IMR-90 (cell line): ENCODE measurements around the gene GZF1. TPM values are rescaled to one million over a fixed set of nuclear protein-coding genes. Genes with fewer than 3 reads are reported as not detected.

Experiments
- ATAC-seq: fragments of 200-7000 bp; cut with Tn5 transposase; 2 replicates; pipeline ENCODE4 v1.9.1; 2020; ENCODE audit warnings: low read depth, mild to moderate bottlenecking, moderate library complexity
- BruUV-seq: library from RNA; stranded (reverse); fragments of 400-500 nt; replicated peaks from 2 replicates; lab custom pipeline; 2021; lab: Mats Ljungman, UMichigan
- CTCF ChIA-PET: fragments of 300-600 bp; formaldehyde crosslinking; extraction: SDS; loops from one replicate; lab custom pipeline; 2021; ENCODE audit warnings: antibody characterized with exemption; lab: Yijun Ruan, JAX
- POLR2A ChIA-PET: fragments of 300-600 bp; sonication (Branson Sonifier 250); formaldehyde crosslinking; loops from one replicate; lab custom pipeline; 2022; ENCODE audit warnings: antibody characterized with exemption; ENCODE audit not compliant: unreplicated experiment; lab: Charles Lee
- DNase-seq: peaks from one replicate; pipeline ENCODE4 v3.0.0; 2013
- H2AFZ ChIP-seq: replicated peaks from 2 replicates; pipeline ENCODE3; 2013; ENCODE audit warnings: low read length, mild to moderate bottlenecking; ENCODE audit not compliant: poor library complexity
- H2AK5ac ChIP-seq: 2 replicates; pipeline ENCODE4 v1.6.1; 2013; ENCODE audit warnings: low read depth, low read length, inconsistent platforms
- H2AK9ac ChIP-seq: replicated peaks from 2 replicates; pipeline ENCODE3; 2013; ENCODE audit warnings: mild to moderate bottlenecking, low read depth, low read length, moderate library complexity; ENCODE audit not compliant: poor library complexity
- H2BK120ac ChIP-seq: 2 replicates; pipeline ENCODE4 v1.6.1; 2013; ENCODE audit warnings: low read depth, low read length, inconsistent platforms
- H2BK15ac ChIP-seq: 3 replicates; pipeline ENCODE4 v1.6.1; 2013; ENCODE audit warnings: low read depth, low read length, inconsistent platforms
- H2BK20ac ChIP-seq: 2 replicates; pipeline ENCODE4 v1.6.1; 2013; ENCODE audit warnings: low read depth, mild to moderate bottlenecking, inconsistent platforms, low read length, moderate library complexity
- H2BK5ac ChIP-seq: 2 replicates; pipeline ENCODE4 v1.6.1; 2013; ENCODE audit warnings: mild to moderate bottlenecking, low read depth, low read length, inconsistent platforms; ENCODE audit not compliant: poor library complexity, severe bottlenecking
- H3K14ac ChIP-seq: replicated peaks from 2 replicates; pipeline ENCODE4 v1.6.1; 2013; ENCODE audit warnings: low read depth, low read length, inconsistent platforms
- H3K18ac ChIP-seq: 2 replicates; pipeline ENCODE4 v1.6.1; 2013; ENCODE audit warnings: low read depth, low read length, control low read depth
- H3K23ac ChIP-seq: 2 replicates; pipeline ENCODE4 v1.6.1; 2013; ENCODE audit warnings: low read depth, low read length, inconsistent platforms
- H3K27ac ChIP-seq: 2 replicates; pipeline ENCODE4 v1.5.1; 2013; ENCODE audit warnings: mild to moderate bottlenecking, control low read depth, low read length; ENCODE audit not compliant: insufficient read depth
- H3K27me3 ChIP-seq: 2 replicates; pipeline ENCODE4 v1.6.1; 2013; ENCODE audit warnings: low read length; ENCODE audit not compliant: control insufficient read depth, insufficient read depth
- H3K36me3 ChIP-seq: 2 replicates; pipeline ENCODE4 v1.6.1; 2013; ENCODE audit warnings: low read length, mixed read lengths; ENCODE audit not compliant: control insufficient read depth, insufficient read depth
- H3K4ac ChIP-seq: 2 replicates; pipeline ENCODE4 v1.6.1; 2013; ENCODE audit warnings: low read depth, low read length, inconsistent platforms
- H3K4me1 ChIP-seq: 2 replicates; pipeline ENCODE4 v1.6.1; 2013; ENCODE audit warnings: low read length, mixed read lengths; ENCODE audit not compliant: control insufficient read depth, insufficient read depth
- H3K4me2 ChIP-seq: 2 replicates; pipeline ENCODE4 v1.6.1; 2013; ENCODE audit warnings: low read depth, mild to moderate bottlenecking, control low read depth, low read length, moderate library complexity
- H3K4me3 ChIP-seq: 2 replicates; pipeline ENCODE4 v1.5.1; 2013; ENCODE audit warnings: low read depth, mild to moderate bottlenecking, control low read depth, low read length, moderate library complexity; ENCODE audit not compliant: insufficient read depth
- H3K56ac ChIP-seq: 2 replicates; pipeline ENCODE4 v1.6.1; 2013; ENCODE audit warnings: low read length, inconsistent platforms; ENCODE audit not compliant: insufficient read depth; ENCODE audit errors: extremely low read depth
- H3K79me1 ChIP-seq, 2 experiments: 2 replicates each; pipeline ENCODE4 v1.6.1; 2013; ENCODE audit warnings: low read length in 2 of 2, inconsistent platforms in 1 of 2, low read depth in 1 of 2
- H3K9ac ChIP-seq: 2 replicates; pipeline ENCODE4 v1.6.1; 2013; ENCODE audit warnings: low read depth, low read length, control low read depth
- H3K9me1 ChIP-seq: 2 replicates; pipeline ENCODE4 v1.6.1; 2013; ENCODE audit warnings: low read length, inconsistent platforms; ENCODE audit not compliant: insufficient read depth
- H3K9me3 ChIP-seq: 2 replicates; pipeline ENCODE4 v1.6.1; 2013; ENCODE audit warnings: low read length; ENCODE audit not compliant: control insufficient read depth, insufficient read depth
- H4K20me1 ChIP-seq: 2 replicates; pipeline ENCODE4 v1.6.1; 2013; ENCODE audit warnings: low read length, inconsistent platforms; ENCODE audit not compliant: insufficient read depth
- H4K5ac ChIP-seq: 2 replicates; pipeline ENCODE4 v1.6.1; 2013; ENCODE audit warnings: mild to moderate bottlenecking, low read depth, low read length, control low read depth
- H4K8ac ChIP-seq, 2 experiments: 2 replicates each; pipeline ENCODE4 v1.6.1; 2013; ENCODE audit warnings: low read depth in 2 of 2, low read length in 2 of 2, control low read depth in 1 of 2, inconsistent platforms in 1 of 2
- H4K91ac ChIP-seq: 2 replicates; pipeline ENCODE4 v1.6.1; 2013; ENCODE audit warnings: low read depth, low read length, inconsistent platforms; ENCODE audit not compliant: insufficient read depth
- ELK1 ChIP-seq: fragments of 150-350 bp; IDR thresholded peaks from 2 replicates; pipeline ENCODE4 v1.6.1; 2016; ENCODE audit warnings: low read depth, mild to moderate bottlenecking, low read length, moderate library complexity, borderline replicate concordance
- POLR2A ChIP-seq: IDR thresholded peaks from 2 replicates; pipeline ENCODE4 v1.6.1; 2012; ENCODE audit warnings: mild to moderate bottlenecking, low read depth, low read length
- RCOR1 ChIP-seq: IDR thresholded peaks from 2 replicates; pipeline ENCODE4 v1.6.1; 2012; ENCODE audit warnings: mild to moderate bottlenecking, low read length, improper control_type of control experiment; ENCODE audit not compliant: insufficient replicate concordance
- RFX5 ChIP-seq: IDR thresholded peaks from 2 replicates; pipeline ENCODE4 v1.8.0; 2012; ENCODE audit warnings: low read depth, mild to moderate bottlenecking, low read length, moderate library complexity
- WGBS, 2 experiments: methylation state at CpG; one replicate each; pipeline versions ENCODE4 v1.1.5 to v1.1.7; 2013; ENCODE audit warnings: missing lambda C conversion rate in 2 of 2; ENCODE audit not compliant: insufficient read length in 1 of 2; ENCODE audit errors: extremely low coverage in 2 of 2; 5-methylcytosine and 5-hydroxymethylcytosine counted together
- dilution Hi-C: fragments of 300-500 bp; cut with HindIII; formaldehyde crosslinking; loops from one replicate; pipeline ENCODE4 v1.14.3; 2018; ENCODE audit warnings: low sequenced_read_pairs; ENCODE audit not compliant: unreplicated experiment
- in situ Hi-C: fragments of 300-500 bp; cut with MboI; formaldehyde crosslinking; loops from 3 replicates; pipeline ENCODE4 v1.14.3; 2019; ENCODE audit warnings: low sequenced_read_pairs, inconsistent platforms, mixed read lengths
- intact Hi-C: fragments of 100-400 bp; cut with micrococcal nuclease; formaldehyde crosslinking; loops from 2 replicates; pipeline ENCODE4 v1.10.0; 2022
- polyA plus RNA-seq, 3 experiments: library from polyadenylated mRNA; depleted of rRNA; stranded (reverse); fragments of >200 nt; gene quantifications; 2 replicates each; pipeline ENCODE4 v1.2.3, GENCODE V29; 2012; ENCODE audit warnings: low replicate concordance in 1 of 3
- total RNA-seq: library from RNA; depleted of rRNA; stranded (reverse); fragments of >200 nt; gene quantifications from 2 replicates; pipeline ENCODE4 v1.2.3, GENCODE V29; 2012

Gene GZF1
- total and polyA plus RNA-seq, 2 of the 4 experiments (the other 2 are of a cell fraction) = 23.7 to 24.7 TPM

GRCh38 chr20:23356203-23356602 lies 5.8 kb upstream of the GZF1 start:
- H2AFZ ChIP-seq = no peak overlapping the region
- H2BK20ac ChIP-seq = no peak overlapping the region
- no peak overlapping the region for H2BK5ac ChIP-seq
- H3K4ac ChIP-seq = no peak overlapping the region
- no peak overlapping the region for H3K4me2 ChIP-seq
- peaks cover 5% of the 10 kb centered on the region for H3K4me1 ChIP-seq
- peaks cover 5% of the 10 kb centered on the region; the same call in 1 of the 2 replicates for H3K9me1 ChIP-seq
- no peak overlapping the region for H2BK120ac ChIP-seq
- no peak overlapping the region for H3K56ac ChIP-seq
- no peak overlapping the region for H3K18ac ChIP-seq
- BruUV-seq = no TSS peak
- no peaks in the 10 kb centered on the region for H3K9me3 ChIP-seq
- in situ Hi-C loops (no loop called here), dilution Hi-C loops (no loop called here), intact Hi-C loops (loop anchor here (10.0 kb wide), 1 partner anchor 211 kb away; no protein-coding TSS in a partner anchor)
- no peak overlapping the region for H3K23ac ChIP-seq
- no peak for ATAC-seq
- TF ChIP-seq POLR2A (peak; percentile 37; the same call in 1 of the 2 replicates), ELK1 (no peak), RFX5 (no peak), RCOR1 (no peak)
- no peak overlapping the region for H2AK5ac ChIP-seq
- H2BK15ac ChIP-seq = no peak overlapping the region
- ChIA-PET CTCF (no interaction called here), POLR2A (no interaction called here)
- no peak overlapping the region for H2AK9ac ChIP-seq
- peaks cover 10% of the 10 kb centered on the region for H3K36me3 ChIP-seq
- no CpG with 5 or more reads among the region's 27 CpGs for WGBS, 2 experiments
- H3K4me3 ChIP-seq = no peak overlapping the region
- peaks cover 15% of the 10 kb centered on the region for H4K20me1 ChIP-seq
- no peak overlapping the region for H4K8ac ChIP-seq
- H4K91ac ChIP-seq = no peak overlapping the region
- no peak overlapping the region for H3K27ac ChIP-seq
- no peaks in the 10 kb centered on the region for H3K27me3 ChIP-seq
- no peak for DNase-seq
- H3K14ac ChIP-seq = no peak overlapping the region
- no peak overlapping the region for H3K9ac ChIP-seq
- H4K5ac ChIP-seq = no peak overlapping the region
- peaks cover 0 to 51% of the 10 kb centered on the region in 2 experiments; a peak in 3 of 4 replicates for H3K79me1 ChIP-seq
